ENCODE measurements around the gene DIS3. TPM values are rescaled to one million over a fixed set of nuclear protein-coding genes. Genes with fewer than 3 reads are reported as not detected.

DIS3 gene
- total and polyA plus RNA-seq, 10 of the 15 experiments (the other 5 are each of a cell fraction or from before 2014, with no cell fraction given): 10.8 to 65.3 (median 39.2) TPM

DNA sequence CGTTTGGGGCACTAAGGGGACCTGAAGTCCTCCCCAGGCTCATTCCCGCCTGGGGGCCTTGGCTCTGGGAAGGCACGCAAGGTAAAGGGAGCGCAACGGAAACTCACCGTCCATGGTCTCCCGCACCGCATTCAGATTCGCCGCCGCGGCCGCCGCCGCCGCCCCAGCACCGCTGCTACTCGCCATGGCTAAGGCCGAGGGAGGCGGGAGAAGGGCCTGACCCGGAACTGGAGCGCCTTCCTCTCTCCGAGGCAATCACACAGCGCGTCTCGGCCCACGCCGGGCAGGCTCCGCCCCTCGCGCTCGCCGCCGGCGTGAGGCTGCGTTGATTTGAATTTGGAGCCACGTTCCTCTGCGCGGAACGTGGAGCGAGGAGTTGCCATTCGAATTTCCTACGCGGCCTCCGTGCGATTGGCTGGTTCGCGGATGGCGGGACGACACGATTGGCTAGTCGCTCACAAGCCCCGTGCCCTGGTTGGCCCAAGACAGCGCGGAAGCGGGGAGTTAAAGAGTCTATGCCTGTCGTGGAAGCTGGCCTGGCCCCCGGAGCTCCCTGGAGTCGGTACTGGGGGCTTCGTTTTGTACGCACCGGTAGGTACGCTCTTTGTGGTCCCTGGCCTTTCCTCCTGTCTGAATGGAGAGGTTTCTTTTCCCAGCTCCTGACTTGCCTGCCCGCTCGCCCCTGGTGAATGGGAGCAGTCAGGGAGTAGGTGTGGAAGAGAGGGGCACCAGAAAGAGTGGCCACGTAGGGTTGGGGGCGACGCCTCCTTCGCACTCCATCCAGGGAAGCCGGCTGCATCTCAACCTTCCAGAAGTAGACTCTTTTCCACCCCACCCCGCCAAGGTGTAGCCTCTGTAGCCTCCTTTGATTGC is 54.0 kb downstream of the DIS3 start, which contains the start of the genes BORA and MZT1:
BORA (plus strand) TSS at position 507 of the 873 bp plus-strand sequence. CDS start 1,018 bp downstream, outside the sequence.
MZT1 (minus strand) TSS at position 213 of the 873 bp plus-strand sequence; CDS start at position 186, 27 bp downstream.
- in situ Hi-C loops (cut with MboI) (no loop called here), intact Hi-C loops (cut with micrococcal nuclease; ENCODE audit: unreplicated experiment) (loop anchor here (2.0 kb wide), 1 partner anchor 53 kb away; the partner anchor contains the start of gene DIS3)
- Histone ChIP-seq H3K9ac (ENCODE audit: control insufficient read depth, insufficient read depth, low read length) (peak within 1 kb of the TSS; percentile 92), H3K4me3 (peak within 1 kb of the TSS; percentile 91), H2AFZ (ENCODE audit: control insufficient read depth, low read depth, low read length) (peak within 1 kb of the TSS; percentile 93), H4K20me1 (ENCODE audit: control insufficient read depth, insufficient read depth) (no peaks in the 10 kb centered on the region), H3K4me2 (ENCODE audit: control insufficient read depth, insufficient read depth) (peak within 1 kb of the TSS; percentile 80), H3K36me3 (ENCODE audit: control insufficient read depth in 2 of 2, insufficient read depth in 2 of 2, low read length in 1 of 2) (peaks cover 0 to 7% of the 10 kb centered on the region in 2 experiments; a peak in 1 of 4 replicates), H3K79me2 (ENCODE audit: control insufficient read depth, insufficient read depth, low read length) (peaks cover 77% of the 10 kb centered on the region), H3K27ac (ENCODE audit: control insufficient read depth, insufficient read depth) (peak within 1 kb of the TSS; percentile 89), H3K4me1 (ENCODE audit: control insufficient read depth, insufficient read depth, low read length) (peaks cover 12% of the 10 kb centered on the region), H3K9me3 (replicated peaks; ENCODE audit: control insufficient read depth, insufficient read depth, low read length) (no peaks in the 10 kb centered on the region; the same call in 2 of the 3 replicates), H3K27me3 (replicated peaks in 1 of 2; ENCODE audit: control insufficient read depth in 2 of 2, insufficient read depth in 2 of 2, low read length in 1 of 2) (no peaks in the 10 kb centered on the region)
- BruUV-seq (replicated peaks): no TSS peak
- ChIA-PET POLR2A (interaction anchor here (1.3 to 2.0 kb wide), 3 partner anchors 16 to 58 kb away, joined by 4 to 8 read pairs (median 5); no protein-coding TSS in a partner anchor), CTCF (interaction anchor here (0.6 kb wide), 1 partner anchor 271 kb away, joined by 3 read pairs; no protein-coding TSS in a partner anchor), RAD21 (ENCODE audit: unreplicated experiment) (no interaction called here), SMC1A (ENCODE audit: uncharacterized antibody, unreplicated experiment) (interaction anchor here (0.8 to 1.7 kb wide), 4 partner anchors 13 to 119 kb away, joined by 3 to 5 read pairs (median 3); no protein-coding TSS in a partner anchor)
- under 1% methylated on average over 71 of the region's 71 CpGs for whole genome bisulfite sequencing (ENCODE audit: insufficient coverage, insufficient replicate concordance, low lambda C conversion rate, missing lambda C conversion rate)
- DNase-seq (ENCODE audit: low read depth, low spot score) (peak; percentile 98), FAIRE-seq (peak; percentile 92), ATAC-seq (peak; percentile 96)
- TF ChIP-seq SUPT20H (IDR thresholded peaks at IDR 0.05; ENCODE audit: borderline replicate concordance, control insufficient read depth, low read depth, low read length): no peak
- peak; percentile 55; the same call in 1 of the 2 replicates for TF ChIP-seq GATAD2B (conservative IDR thresholded peaks at IDR 0.05; ENCODE audit: low read depth)
- peak; percentile 37 for TF ChIP-seq HCFC1 (IDR thresholded peaks at IDR 0.05; ENCODE audit: low read length)
- no peak for TF ChIP-seq ZNF24 (IDR thresholded peaks at IDR 0.05)
- TF ChIP-seq PAX5 (IDR thresholded peaks at IDR 0.05; ENCODE audit: borderline replicate concordance, low read depth, low read length): no peak
- peak; percentile 92 for TF ChIP-seq FOXM1 (IDR thresholded peaks at IDR 0.05; ENCODE audit: low read depth, low read length)
- peak; percentile 53; the same call in 1 of the 2 replicates for TF ChIP-seq NR2F1 (conservative IDR thresholded peaks at IDR 0.05)
- no peak for TF ChIP-seq SREBF2 (IDR thresholded peaks at IDR 0.05; ENCODE audit: low read length)
- TF ChIP-seq, protein P1, sequence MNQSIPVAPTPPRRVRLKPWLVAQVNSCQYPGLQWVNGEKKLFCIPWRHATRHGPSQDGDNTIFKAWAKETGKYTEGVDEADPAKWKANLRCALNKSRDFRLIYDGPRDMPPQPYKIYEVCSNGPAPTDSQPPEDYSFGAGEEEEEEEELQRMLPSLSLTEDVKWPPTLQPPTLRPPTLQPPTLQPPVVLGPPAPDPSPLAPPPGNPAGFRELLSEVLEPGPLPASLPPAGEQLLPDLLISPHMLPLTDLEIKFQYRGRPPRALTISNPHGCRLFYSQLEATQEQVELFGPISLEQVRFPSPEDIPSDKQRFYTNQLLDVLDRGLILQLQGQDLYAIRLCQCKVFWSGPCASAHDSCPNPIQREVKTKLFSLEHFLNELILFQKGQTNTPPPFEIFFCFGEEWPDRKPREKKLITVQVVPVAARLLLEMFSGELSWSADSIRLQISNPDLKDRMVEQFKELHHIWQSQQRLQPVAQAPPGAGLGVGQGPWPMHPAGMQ (IDR thresholded peaks at IDR 0.05; ENCODE audit: borderline replicate concordance): no peak
- TF ChIP-seq RFX5 (IDR thresholded peaks at IDR 0.05; ENCODE audit: low read depth, low read length): peak; percentile 87
- TF ChIP-seq NFYB (IDR thresholded peaks at IDR 0.05; ENCODE audit: insufficient read depth, low read depth, low read length): peak; percentile 98
- peak in 1 of 2 experiments; percentile 76; a peak in 1 of 3 replicates for TF ChIP-seq EGR1 (IDR thresholded peaks at IDR 0.05; ENCODE audit: borderline replicate concordance in 1 of 2, low read depth in 2 of 2, low read length in 2 of 2)
- no peak for TF ChIP-seq ETV6 (conservative IDR thresholded peaks at IDR 0.05 in 1 of 2, IDR thresholded peaks at IDR 0.05 in 1 of 2; ENCODE audit: borderline replicate concordance in 1 of 2, low read depth in 1 of 2)
- 0 out of 2 replicates have a peak, but pooled peaks have one; percentile 56 for TF ChIP-seq LARP7 (IDR thresholded peaks at IDR 0.05)
- peak; percentile 36 for TF ChIP-seq HDAC6 (IDR thresholded peaks at IDR 0.05; ENCODE audit: unreplicated experiment)
- TF ChIP-seq NRF1 (conservative IDR thresholded peaks at IDR 0.05; ENCODE audit: low read depth, low read length): peak; percentile 34; the same call in 1 of the 2 replicates
- TF ChIP-seq, protein P2, sequence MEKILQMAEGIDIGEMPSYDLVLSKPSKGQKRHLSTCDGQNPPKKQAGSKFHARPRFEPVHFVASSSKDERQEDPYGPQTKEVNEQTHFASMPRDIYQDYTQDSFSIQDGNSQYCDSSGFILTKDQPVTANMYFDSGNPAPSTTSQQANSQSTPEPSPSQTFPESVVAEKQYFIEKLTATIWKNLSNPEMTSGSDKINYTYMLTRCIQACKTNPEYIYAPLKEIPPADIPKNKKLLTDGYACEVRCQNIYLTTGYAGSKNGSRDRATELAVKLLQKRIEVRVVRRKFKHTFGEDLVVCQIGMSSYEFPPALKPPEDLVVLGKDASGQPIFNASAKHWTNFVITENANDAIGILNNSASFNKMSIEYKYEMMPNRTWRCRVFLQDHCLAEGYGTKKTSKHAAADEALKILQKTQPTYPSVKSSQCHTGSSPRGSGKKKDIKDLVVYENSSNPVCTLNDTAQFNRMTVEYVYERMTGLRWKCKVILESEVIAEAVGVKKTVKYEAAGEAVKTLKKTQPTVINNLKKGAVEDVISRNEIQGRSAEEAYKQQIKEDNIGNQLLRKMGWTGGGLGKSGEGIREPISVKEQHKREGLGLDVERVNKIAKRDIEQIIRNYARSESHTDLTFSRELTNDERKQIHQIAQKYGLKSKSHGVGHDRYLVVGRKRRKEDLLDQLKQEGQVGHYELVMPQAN (conservative IDR thresholded peaks at IDR 0.05): peak; percentile 95
- TF ChIP-seq, protein P3, sequence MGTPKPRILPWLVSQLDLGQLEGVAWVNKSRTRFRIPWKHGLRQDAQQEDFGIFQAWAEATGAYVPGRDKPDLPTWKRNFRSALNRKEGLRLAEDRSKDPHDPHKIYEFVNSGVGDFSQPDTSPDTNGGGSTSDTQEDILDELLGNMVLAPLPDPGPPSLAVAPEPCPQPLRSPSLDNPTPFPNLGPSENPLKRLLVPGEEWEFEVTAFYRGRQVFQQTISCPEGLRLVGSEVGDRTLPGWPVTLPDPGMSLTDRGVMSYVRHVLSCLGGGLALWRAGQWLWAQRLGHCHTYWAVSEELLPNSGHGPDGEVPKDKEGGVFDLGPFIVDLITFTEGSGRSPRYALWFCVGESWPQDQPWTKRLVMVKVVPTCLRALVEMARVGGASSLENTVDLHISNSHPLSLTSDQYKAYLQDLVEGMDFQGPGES (IDR thresholded peaks at IDR 0.05): peak; percentile 79; the same call in 1 of the 2 replicates
